ENCODE measurements around the gene GLRX5. TPM values are rescaled to one million over a fixed set of nuclear protein-coding genes. Genes with fewer than 3 reads are reported as not detected.
"Not testable (repeated sequence)": the region's sequence is repeated elsewhere in the genome, so short reads cannot be mapped to it uniquely, and the experiment has no call there.

Gene GLRX5
- total and polyA plus RNA-seq, 10 donors = 18.2 to 48.4 (median 28.2) TPM

GRCh38 chr14:95585953-95586620 is 51.2 kb downstream of the GLRX5 start:
- peaks cover 0 to 25% (median 12%) of the 10 kb centered on the region in 8 donors for H3K9me3 ChIP-seq
- H3K4me3 ChIP-seq = no peak overlapping the region
- intact Hi-C loops (cut with DNase I; ENCODE audit: low total_unique reads) = no loop called here
- no peaks in the 10 kb centered on the region for H3K4me1 ChIP-seq
- H3K27ac ChIP-seq = no peak overlapping the region
- no peak for DNase-seq
- TF ChIP-seq CTCF (IDR thresholded peaks at IDR 0.05 in 8 of 11, conservative IDR thresholded peaks at IDR 0.05 in 3 of 11) (no peak), POLR2AphosphoS5 (IDR thresholded peaks at IDR 0.05) (no peak), POLR2A (IDR thresholded peaks at IDR 0.05) (no peak)
- peaks cover 0 to 41% (median 0%) of the 10 kb centered on the region in 7 donors for H3K27me3 ChIP-seq (replicated peaks in 1 of 7)
- 74 to 91% (median 76%) methylated on average over 6 of the region's 6 CpGs for WGBS, 5 donors
- H3K36me3 ChIP-seq = no peaks in the 10 kb centered on the region

- H3K27ac ChIP-seq; H3K4me1 ChIP-seq; H3K4me3 ChIP-seq; DNase-seq; intact Hi-C loops (cut with DNase I; ENCODE audit: low total_unique reads); H3K36me3 ChIP-seq: not testable (repeated sequence)
- Histone ChIP-seq H3K27me3 (replicated peaks in 1 of 7) (peaks cover 0 to 24% (median 0%) of the 10 kb centered on the region in 7 donors), H3K9me3 (peaks cover 0 to 11% (median 0%) of the 10 kb centered on the region in 8 donors)
- 87 to 96% (median 93%) methylated on average over 3 of the region's 3 CpGs for WGBS, 5 donors
Measured at GRCh38 chr14:95591182-95591581, 56.3 kb downstream of the GLRX5 start.

Small RNA genes lying within 50 kb of the gene (small RNA-seq; reads per million reads assigned to genes)
- 0.49 to 3.6 (median 1.9) reads per million in 4 donors for gene SCARNA13

Other genes starting within 250 kb of the GLRX5 start
- 10 to 100 TPM; 13.3 to 21.4 (median 16.2) TPM for gene CLMN, start 215.1 kb upstream of the GLRX5 start, total RNA-seq
- 1 to 10 TPM; 2.7 to 5.0 (median 4.7) TPM for gene CLMN, start 215.1 kb upstream of the GLRX5 start, polyA plus RNA-seq
- 10 to 100 TPM; 26.8 to 34.5 (median 28.9) TPM for gene SYNE3, start 18.4 kb upstream of the GLRX5 start, total RNA-seq
- 1 to 10 TPM; 1.4 to 5.2 (median 1.8) TPM for gene SYNE3, start 18.4 kb upstream of the GLRX5 start, polyA plus RNA-seq
- gene TCL1B, start 151.4 kb downstream of the GLRX5 start, total RNA-seq = 1 to 10 TPM in 3 of 7 donors, under 1 TPM in 3, not detected in 1; 0.55 to 2.0 (median 1.1) TPM
- 1 to 10 TPM in 1 of 3 donors, under 1 TPM in 2; 0.22 to 3.8 (median 0.93) TPM for gene TCL1B, start 151.4 kb downstream of the GLRX5 start, polyA plus RNA-seq
- 100 to 1,000 TPM in 1 of 7 donors, 10 to 100 TPM in 6; 28.0 to 117 (median 61.8) TPM for gene TCL1A, start 179.1 kb downstream of the GLRX5 start, total RNA-seq
- 100 to 1,000 TPM in 1 of 3 donors, 10 to 100 TPM in 2; 12.8 to 520 (median 75.1) TPM for gene TCL1A, start 179.1 kb downstream of the GLRX5 start, polyA plus RNA-seq

All from spleen (tissue), 11 donors.